Heart left ventricle (tissue), 13 donors: ENCODE measurements around the gene COX8A.

Source experiments
- CTCF ChIP-seq, 12 donors: fragments of 200-600 bp; sonication (generic) in 4 of 12; IDR thresholded peaks; one replicate each; pipeline versions ENCODE4 v1.5.0 to v1.8.0; 2018 to 2022; ENCODE audit warnings: antibody characterized with exemption in 12 of 12, mild to moderate bottlenecking in 5 of 12
- POLR2A ChIP-seq, 2 donors: fragments of 450-650 bp; IDR thresholded peaks; one replicate each; pipeline ENCODE4 v1.6.1; 2017; ENCODE audit warnings: antibody characterized with exemption in 2 of 2, mild to moderate bottlenecking in 2 of 2, moderate library complexity in 2 of 2
- donor health status: ischemic (EF 13 %, LVEDD 7.1; RV severe dilation, severe dysfunction).
- donor health status: DM: no; HTN: yes; CAD: no.
- donor health status: DM: no; HTN: no; CAD: no.
- donor health status: ischemic (EF 25% LVEDD 6.9; RV normal size, moderate dysfunction).
- donor health status: ischemic (EF 25% LVEDD 5.7; RV mildly dilated, moderate dysfunction).
- donor health status: ischemic (EF 35%, LVEDD 5.7; RV mildly dilated, moderate dysfunction).
- donor health status: nonischemic (EF 11% LVEDD 7.7; RV severe dilation, severe dysfunction).
- donor health status: DM: yes; HTN: yes; CAD: no.
- donor health status: PGD.
- donor health status: ischemic (EF 29% LVEDD 5.4; RV normal size, mild dysfunction).
- donor health status: nonischemic (EF 23%, LVEDD 6.1; RV moderate dilation, normal function).

DNA sequence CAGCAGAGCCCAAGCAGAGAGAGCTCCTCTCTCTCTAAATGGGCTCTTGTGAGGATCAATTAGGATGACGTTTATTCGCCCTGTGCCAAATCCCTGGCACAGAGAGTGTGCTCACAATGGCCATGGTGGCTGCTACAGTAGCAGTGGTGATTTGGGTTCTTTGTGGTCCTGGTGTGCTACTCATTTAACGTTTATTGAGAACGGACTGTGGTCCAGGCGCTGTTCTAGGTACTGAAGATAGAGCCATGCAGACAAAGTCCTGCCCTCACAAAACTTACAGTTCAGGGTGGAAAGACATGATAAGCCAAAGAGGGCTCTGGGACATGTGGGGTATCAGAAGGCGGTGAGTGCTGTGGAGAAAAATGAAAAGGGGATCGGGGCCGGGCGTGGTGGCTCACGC is 17.1 kb downstream of the COX8A start:
- no peak for TF ChIP-seq CTCF (IDR thresholded peaks at IDR 0.05)
- TF ChIP-seq POLR2A (IDR thresholded peaks at IDR 0.05), result no peak
